GM19328 (cell line): ENCODE data around the gene SLC22A5.
"Not testable (repeated sequence)": the region's sequence is repeated elsewhere in the genome, so short reads cannot be mapped to it uniquely, and the experiment has no call there.

ENCODE experiments used
- ATAC-seq: cut with Tn5 transposase; IDR thresholded peaks from one replicate; pipeline ENCODE4 v1.9.1; 2021; ENCODE audit warnings: mild to moderate bottlenecking, moderate library complexity; ENCODE audit not compliant: unreplicated experiment

Gene SLC22A5

GRCh38 chr5:132410451-132411303 lies 41.2 kb downstream of the SLC22A5 start:
- ATAC-seq, result peak; percentile 55

DNA sequence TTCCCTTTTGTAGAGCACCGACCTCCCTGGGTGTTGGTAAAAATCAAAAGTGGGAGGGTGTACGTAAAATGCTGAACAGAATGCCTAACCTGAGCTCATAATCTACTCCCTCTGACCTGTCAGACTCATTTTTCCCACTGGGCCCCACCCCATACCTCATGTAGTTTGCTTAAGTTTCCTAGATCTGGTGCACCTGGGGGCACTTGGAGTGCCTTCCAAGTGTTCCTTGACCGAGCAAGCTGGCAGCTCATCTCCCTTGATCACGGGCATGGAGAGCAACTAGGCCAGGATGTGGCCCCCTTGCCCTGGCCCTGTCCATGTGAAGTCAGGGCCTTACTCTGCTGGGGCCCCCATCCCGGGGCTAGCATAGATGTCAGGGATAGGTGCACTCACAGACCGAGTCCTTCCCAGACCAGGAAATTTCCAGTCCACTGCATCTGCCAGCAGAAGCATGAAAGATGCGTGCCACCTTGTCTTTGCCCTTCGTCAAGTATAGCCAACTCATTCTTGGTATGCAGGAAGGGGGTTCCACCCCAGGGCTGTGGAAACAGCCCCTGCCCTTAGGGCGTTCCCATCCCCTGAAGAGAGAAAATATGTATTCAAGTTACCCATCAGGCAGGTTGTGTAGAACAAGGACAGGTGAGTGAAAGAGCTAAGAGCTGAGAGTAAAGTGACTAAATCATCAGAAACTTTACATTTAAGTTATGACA lies 41.9 kb downstream of the SLC22A5 start:
- peak; percentile 5 for ATAC-seq

GRCh38 chr5:132413567-132413966 lies 44.1 kb downstream of the SLC22A5 start:
- ATAC-seq, result no peak

DNA sequence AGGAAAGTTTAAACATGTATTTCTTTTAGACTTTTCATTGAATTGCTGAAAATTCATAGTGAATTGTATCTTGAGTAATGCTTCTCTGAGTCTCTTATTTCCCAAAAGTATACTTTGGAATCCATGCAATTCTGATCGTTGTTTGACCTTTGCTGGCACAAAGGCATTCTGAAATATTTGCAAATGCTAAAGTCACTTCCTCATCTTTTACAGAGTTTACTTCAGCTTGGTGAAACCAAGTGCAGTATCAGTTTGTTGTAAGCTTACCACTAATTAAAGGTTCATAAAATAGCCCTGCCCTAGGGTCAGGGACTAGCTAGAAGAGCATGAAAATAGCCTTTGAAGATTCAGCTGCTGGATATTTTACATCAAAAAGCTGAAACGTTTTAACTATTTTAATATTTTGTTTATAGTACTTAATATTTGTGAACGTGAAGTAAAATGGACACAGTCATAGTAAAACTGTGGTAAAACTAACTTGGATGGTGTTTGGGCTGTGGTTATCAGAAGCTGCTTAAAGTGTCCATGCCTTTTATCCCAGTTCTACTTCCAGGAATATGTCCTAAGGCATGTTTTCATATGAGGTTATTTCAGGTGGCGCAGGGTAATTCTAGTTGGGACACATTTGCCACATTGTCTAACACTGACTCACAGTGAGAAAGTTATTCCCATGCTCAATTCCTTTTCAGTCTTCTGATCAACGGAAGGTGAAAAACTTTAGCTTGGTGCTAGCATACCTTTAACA lies 45.3 kb downstream of the SLC22A5 start:
- no peak for ATAC-seq

- ATAC-seq, result not testable (repeated sequence)
Observed at GRCh38 chr5:132415516-132415915, 46.0 kb downstream of the SLC22A5 start.

GRCh38 chr5:132416306-132417009 lies 46.9 kb downstream of the SLC22A5 start:
- ATAC-seq, result no peak

- ATAC-seq, result no peak
Observed at GRCh38 chr5:132417010-132417439, 47.5 kb downstream of the SLC22A5 start.

DNA sequence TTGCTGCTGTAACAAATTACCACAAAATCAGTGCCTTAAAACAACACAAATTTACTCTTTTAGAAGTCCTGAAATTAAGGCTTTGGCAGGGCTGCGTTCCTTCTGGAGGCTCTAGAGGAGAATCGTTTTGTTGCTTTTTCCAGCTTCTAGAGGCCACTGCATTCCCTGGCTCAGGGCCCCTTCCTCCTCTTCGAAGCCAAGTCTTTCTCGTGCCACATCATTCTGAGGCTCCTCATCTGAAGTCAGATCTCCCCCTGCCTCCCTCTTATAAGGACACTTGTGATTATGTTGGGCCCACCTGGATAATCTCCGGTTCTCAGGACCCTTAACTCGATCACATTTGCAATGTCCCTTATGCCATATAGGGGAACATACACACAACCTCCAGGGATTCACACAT lies 48.0 kb downstream of the SLC22A5 start:
- no peak for ATAC-seq

GRCh38 chr5:132417889-132418485 lies 48.5 kb downstream of the SLC22A5 start:
- no peak for ATAC-seq

DNA sequence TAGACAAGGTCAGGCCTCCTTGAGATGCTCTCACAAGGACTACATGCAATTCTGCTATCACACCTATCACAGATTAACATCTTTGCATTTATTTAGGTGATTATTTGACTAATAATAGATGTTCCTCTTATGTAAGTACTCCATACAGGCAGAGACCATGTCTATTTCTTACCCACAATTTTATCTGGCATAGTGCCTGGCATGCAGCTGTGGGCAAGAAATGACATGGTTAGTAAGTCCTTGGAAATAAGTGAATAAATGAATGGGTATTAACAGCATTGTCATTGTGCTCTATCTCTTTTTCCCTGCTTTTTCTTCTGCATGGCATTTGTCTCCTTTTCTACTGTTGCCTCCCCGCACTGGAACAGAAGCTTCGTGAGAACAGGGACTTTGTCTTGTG lies 49.4 kb downstream of the SLC22A5 start:
- no peak for ATAC-seq

DNA sequence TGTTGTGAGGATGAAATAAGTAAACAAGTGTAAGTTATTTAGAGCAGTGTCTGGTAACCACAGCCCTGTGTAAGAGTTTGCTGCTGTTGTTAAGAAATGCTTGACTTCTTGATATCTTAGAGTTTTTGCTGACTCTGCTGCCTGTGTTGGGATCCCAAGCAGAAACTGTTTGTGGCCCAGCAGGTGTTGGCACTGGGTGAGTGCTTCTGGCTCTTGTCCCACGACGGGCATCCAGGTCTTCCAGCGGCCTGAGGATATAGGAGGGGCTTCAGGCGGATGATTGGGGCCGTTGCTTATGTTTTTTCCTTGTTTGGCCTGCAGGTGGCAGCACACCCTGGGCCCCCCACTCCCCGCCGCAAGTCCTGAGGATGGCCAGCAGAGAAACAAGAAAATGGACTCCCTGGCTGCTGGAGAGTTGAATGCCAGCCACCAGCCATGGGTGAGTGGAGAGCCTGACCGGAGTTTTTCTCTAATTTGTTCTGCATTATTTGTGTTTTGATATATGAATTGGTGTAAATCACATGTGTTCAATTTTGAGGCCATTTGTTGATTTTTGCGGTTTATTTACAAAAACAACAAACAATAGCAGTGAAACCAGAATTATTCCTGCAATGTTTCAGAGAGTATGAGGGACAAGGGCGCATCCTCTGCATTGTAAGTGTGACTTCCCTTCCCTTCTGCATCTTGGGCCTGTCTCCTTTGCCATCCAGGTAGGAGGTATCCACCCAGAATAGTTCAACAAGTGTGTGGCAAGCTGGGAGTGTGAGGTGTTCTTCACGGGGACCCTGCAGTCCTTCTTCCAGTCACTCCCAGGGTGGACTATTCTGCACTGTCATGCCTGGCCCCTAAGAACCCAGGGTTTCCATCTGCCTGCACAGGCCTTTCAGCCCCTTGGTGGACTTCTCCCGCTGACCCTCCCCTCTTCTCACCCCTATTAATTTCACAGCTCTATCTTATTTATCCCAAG lies 50.3 kb downstream of the SLC22A5 start:
- no peak for ATAC-seq

DNA sequence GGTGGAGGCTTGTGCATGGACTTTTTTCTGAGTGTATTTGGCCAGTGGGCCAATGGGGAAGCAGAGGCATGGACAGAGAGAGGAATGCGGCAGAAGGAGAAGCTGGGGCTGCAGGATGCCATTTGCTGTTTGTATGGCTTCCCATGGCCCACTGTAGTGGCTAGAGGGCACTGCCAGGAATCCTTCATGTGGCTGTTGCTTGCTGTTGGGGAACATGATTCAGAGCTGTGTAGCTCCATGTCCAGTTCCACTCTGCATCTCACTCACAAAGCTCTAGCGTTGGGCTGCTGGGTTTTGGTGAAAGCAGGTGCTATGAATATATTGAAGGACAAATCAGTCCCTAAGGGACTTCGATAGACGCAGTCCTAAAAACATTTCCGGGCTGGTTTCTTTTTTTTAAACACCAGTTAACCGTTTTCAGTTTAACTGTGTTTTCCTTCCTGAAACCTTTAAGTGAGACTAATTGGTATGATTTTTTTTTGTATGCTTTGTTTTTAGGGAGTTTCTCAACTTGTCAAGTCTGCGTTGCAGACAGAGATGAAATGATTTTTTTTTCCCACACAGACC lies 51.3 kb downstream of the SLC22A5 start:
- no peak for ATAC-seq

DNA sequence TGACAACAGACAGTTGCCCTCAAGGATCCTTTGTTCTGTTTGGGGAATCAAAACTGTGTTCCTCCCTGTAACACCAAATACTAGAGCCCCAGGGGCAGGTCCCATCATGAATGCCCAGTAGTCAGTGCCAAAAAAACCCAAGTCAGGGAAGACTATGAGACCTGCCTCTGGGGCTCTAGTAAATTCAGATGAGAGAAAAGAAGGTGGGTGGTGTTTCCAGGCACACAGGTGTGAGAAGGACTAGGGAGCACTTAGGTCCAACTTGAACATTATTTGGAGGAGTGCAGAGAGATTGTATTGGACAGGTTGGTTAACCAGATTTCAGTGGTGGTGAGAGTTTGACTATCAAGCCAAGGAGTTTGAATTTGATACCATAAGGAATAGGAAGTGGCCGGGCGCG lies 52.0 kb downstream of the SLC22A5 start:
- ATAC-seq, result no peak

DNA sequence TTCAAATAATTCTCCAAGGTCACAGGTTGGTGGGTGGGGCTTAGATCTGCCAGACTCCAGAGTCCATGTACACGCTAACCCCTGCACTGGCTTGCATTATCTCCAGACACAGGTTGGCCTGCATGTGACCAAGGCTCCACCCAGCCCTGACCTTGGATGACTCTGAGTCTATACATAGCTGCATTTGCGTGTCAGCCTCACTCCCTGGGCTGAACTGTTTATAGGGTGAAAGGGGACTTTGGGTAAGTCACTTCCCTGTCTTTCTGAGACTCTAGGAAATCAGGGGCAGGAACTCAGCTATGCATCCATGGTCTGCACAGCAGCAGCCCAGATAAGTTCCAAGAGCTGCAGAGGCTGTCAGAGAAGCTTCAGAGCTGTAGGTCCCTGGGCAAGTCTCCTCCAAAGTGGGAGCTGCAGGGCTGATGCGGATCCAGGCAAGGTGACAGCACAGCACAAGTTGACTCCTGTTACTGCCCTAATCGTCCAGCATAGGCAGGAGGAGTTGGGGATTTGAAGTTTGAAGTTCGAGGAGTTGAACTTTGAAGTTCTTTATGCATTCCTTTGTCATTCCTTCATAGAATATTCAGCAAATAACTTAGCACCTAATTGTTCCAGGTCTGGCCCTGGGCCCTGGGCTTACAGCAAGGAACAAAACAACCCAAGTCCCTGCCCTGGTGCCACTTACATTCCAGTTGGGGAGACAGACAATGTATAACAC lies 53.4 kb downstream of the SLC22A5 start:
- ATAC-seq, result no peak

GRCh38 chr5:132423438-132423898 lies 54.0 kb downstream of the SLC22A5 start:
- no peak for ATAC-seq

DNA sequence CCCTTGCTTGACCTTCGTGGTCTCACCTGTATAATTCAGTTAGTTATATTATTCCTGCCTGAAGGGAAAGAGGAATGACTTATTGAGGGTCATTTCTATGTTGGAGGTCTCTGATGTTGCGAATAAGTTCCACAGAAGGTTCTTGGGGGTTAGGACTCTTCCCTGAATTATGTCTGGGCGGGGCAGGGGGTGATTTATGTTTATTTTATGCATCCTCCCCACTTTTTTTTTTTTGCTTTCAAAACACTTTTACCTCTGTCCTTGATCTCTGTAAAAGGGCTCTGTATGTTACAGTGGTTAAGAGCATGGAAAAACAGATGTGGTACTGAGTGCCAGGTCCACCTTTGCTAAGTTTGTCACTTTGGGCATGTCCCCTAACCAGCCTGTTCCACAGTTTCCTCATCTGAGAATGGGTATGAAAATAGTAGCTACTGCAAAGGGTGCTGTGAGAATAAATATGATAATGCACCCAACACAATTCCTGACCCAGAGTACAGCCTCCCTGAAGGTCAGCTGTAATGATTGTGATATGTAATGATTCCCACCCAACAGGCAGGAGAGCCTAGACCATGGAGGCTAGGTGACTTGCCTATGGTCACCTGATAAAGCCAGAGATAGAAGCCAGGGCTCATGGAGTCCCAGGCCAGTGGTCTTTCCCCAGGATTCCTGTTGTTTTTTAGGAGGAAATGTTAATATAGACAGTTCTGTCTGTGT lies 54.8 kb downstream of the SLC22A5 start:
- ATAC-seq, result no peak
